GM18870 (cell line): ENCODE measurements around the gene PDLIM4.

ENCODE experiments used
- ATAC-seq: cut with Tn5 transposase; IDR thresholded peaks from one replicate; pipeline ENCODE4 v1.9.1; 2021; ENCODE audit warnings: moderate library complexity; ENCODE audit not compliant: unreplicated experiment

Gene PDLIM4

GRCh38 chr5:132253008-132253441, 4.5 kb upstream of the PDLIM4 start:
- no peak for ATAC-seq

- ATAC-seq = no peak
These were observed 3.8 kb upstream of the PDLIM4 start for GRCh38 chr5:132253452-132254320.

- ATAC-seq = no peak
These were observed 3.0 kb upstream of the PDLIM4 start for GRCh38 chr5:132254321-132254977.

- ATAC-seq = no peak
These were observed 1.3 kb upstream of the PDLIM4 start for GRCh38 chr5:132256086-132256782.

- ATAC-seq = no peak
These were observed 739 bp upstream of the PDLIM4 start for GRCh38 chr5:132256783-132257130.

GRCh38 chr5:132258102-132259068, 889 bp downstream of the PDLIM4 start:
- no peak for ATAC-seq

- ATAC-seq = no peak
These were observed 1.8 kb downstream of the PDLIM4 start for GRCh38 chr5:132259069-132259851.

- no peak for ATAC-seq
These were observed 2.6 kb downstream of the PDLIM4 start for GRCh38 chr5:132260051-132260450.

- peak; percentile 53 for ATAC-seq
These were observed 3.4 kb downstream of the PDLIM4 start for GRCh38 chr5:132260714-132261551.

- no peak for ATAC-seq
These were observed 4.7 kb downstream of the PDLIM4 start for GRCh38 chr5:132261881-132262845.

GRCh38 chr5:132262882-132263547, 5.5 kb downstream of the PDLIM4 start:
- no peak for ATAC-seq

GRCh38 chr5:132263548-132264261, 6.2 kb downstream of the PDLIM4 start:
- ATAC-seq = no peak

GRCh38 chr5:132264546-132265335, 7.2 kb downstream of the PDLIM4 start:
- no peak for ATAC-seq

GRCh38 chr5:132265336-132266030, 8.0 kb downstream of the PDLIM4 start:
- ATAC-seq = no peak
